ENCODE results near the gene SLC29A1. TPM values are rescaled to one million over a fixed set of nuclear protein-coding genes. Genes with fewer than 3 reads are reported as not detected.

SLC29A1 gene
- total and polyA plus RNA-seq, 4 donors, result 19.1 to 42.7 (median 26.4) TPM

DNA sequence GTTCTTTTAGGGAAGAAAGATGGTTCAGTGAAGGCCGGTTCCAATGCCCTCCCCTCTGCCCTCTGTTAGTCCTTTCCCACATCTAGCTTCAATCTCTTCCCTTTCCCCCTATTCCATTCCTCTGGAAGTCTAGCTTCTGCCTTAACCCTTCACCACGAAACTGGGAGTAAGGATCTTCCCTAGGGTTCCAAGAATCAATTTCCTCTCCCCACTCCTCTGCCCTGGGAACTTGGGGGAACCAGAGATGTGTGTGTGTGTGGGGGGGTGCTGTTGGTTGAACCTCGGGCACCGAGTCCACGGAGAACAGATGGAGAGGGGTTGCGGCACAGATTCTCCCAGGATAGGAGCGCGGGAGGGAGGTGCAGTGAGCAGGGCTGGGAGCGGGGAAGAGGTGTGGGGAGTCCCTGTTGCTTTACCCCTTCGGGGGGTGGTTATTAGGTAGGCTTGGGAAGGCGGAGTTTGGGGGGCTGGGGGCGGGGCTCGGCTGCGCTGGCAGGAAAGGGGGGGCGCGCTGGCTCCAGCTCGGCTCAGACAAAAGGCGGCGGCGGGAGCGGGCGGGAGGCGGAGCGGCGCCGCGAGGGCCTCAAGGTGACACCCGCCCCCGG, 46.6 kb downstream of the SLC29A1 start, which contains the start of gene TMEM151B:
Gene TMEM151B (plus strand): TSS at position 530 of the 605 bp plus-strand sequence. CDS start 293 bp downstream, outside the sequence.
- Histone ChIP-seq H3K27ac (ENCODE audit: low read depth in 1 of 2, low read length in 1 of 2) (no peak within 1 kb of the TSS), H3K36me3 (ENCODE audit: control insufficient read depth in 4 of 4, insufficient read depth in 4 of 4, low read length in 4 of 4) (no peaks in the 10 kb centered on the region), H3K4me1 (ENCODE audit: control insufficient read depth in 5 of 5, insufficient read depth in 5 of 5, low read length in 5 of 5) (no peaks in the 10 kb centered on the region), H3K9me3 (ENCODE audit: control insufficient read depth in 4 of 4, insufficient read depth in 3 of 4, low read length in 3 of 4) (peaks cover 0 to 4% (median 0%) of the 10 kb centered on the region in 4 donors), H3K4me3 (no peak within 1 kb of the TSS), H3K27me3 (ENCODE audit: control insufficient read depth in 3 of 3, insufficient read depth in 3 of 3, low read length in 2 of 3) (peaks cover 0 to 45% (median 28%) of the 10 kb centered on the region in 3 donors), H3K9ac (ENCODE audit: insufficient read depth in 1 of 2, low read length in 2 of 2) (no peak within 1 kb of the TSS)
- WGBS, 2 donors, result 17 to 23% methylated on average over 16 to 29 of the region's 29 CpGs
- TF ChIP-seq CTCF (IDR thresholded peaks at IDR 0.05; ENCODE audit: control extremely low read depth, extremely low read depth), result no peak
- DNase-seq (no peak), ATAC-seq (ENCODE audit: insufficient read depth, low FRiP score) (no peak)

GRCh38 chr6:44270526-44271405, 47.4 kb downstream of the SLC29A1 start:
- Histone ChIP-seq H3K4me3 (no peak overlapping the region), H3K4me1 (ENCODE audit: control insufficient read depth in 5 of 5, insufficient read depth in 5 of 5, low read length in 5 of 5) (peaks cover 0 to 3% (median 0%) of the 10 kb centered on the region in 5 donors), H3K9me3 (ENCODE audit: control insufficient read depth in 4 of 4, insufficient read depth in 3 of 4, low read length in 3 of 4) (peaks cover 0 to 4% (median 0%) of the 10 kb centered on the region in 4 donors), H3K9ac (ENCODE audit: insufficient read depth in 1 of 2, low read length in 2 of 2) (no peak overlapping the region), H3K27ac (ENCODE audit: low read depth in 1 of 2, low read length in 1 of 2) (no peak overlapping the region), H3K36me3 (ENCODE audit: control insufficient read depth in 4 of 4, insufficient read depth in 4 of 4, low read length in 4 of 4) (no peaks in the 10 kb centered on the region), H3K27me3 (ENCODE audit: control insufficient read depth in 3 of 3, insufficient read depth in 3 of 3, low read length in 2 of 3) (peaks cover 0 to 45% (median 28%) of the 10 kb centered on the region in 3 donors)
- WGBS, 2 donors, result 2% methylated on average over 38 to 88 of the region's 90 CpGs
- no peak for TF ChIP-seq CTCF (IDR thresholded peaks at IDR 0.05; ENCODE audit: control extremely low read depth, extremely low read depth)
- DNase-seq (peak in 1 of 3 donors; percentile 21), ATAC-seq (ENCODE audit: insufficient read depth, low FRiP score) (no peak)

- Histone ChIP-seq H3K36me3 (ENCODE audit: control insufficient read depth in 4 of 4, insufficient read depth in 4 of 4, low read length in 4 of 4) (no peaks in the 10 kb centered on the region), H3K27ac (ENCODE audit: low read depth in 1 of 2, low read length in 1 of 2) (no peak overlapping the region), H3K9ac (ENCODE audit: insufficient read depth in 1 of 2, low read length in 2 of 2) (no peak overlapping the region), H3K27me3 (ENCODE audit: control insufficient read depth in 3 of 3, insufficient read depth in 3 of 3, low read length in 2 of 3) (peaks cover 0 to 46% (median 28%) of the 10 kb centered on the region in 3 donors), H3K4me3 (no peak overlapping the region), H3K9me3 (ENCODE audit: control insufficient read depth in 4 of 4, insufficient read depth in 3 of 4, low read length in 3 of 4) (peaks cover 0 to 4% (median 0%) of the 10 kb centered on the region in 4 donors), H3K4me1 (ENCODE audit: control insufficient read depth in 5 of 5, insufficient read depth in 5 of 5, low read length in 5 of 5) (peaks cover 0 to 9% (median 0%) of the 10 kb centered on the region in 5 donors)
- DNase-seq (no peak), ATAC-seq (ENCODE audit: insufficient read depth, low FRiP score) (no peak)
- no peak for TF ChIP-seq CTCF (IDR thresholded peaks at IDR 0.05; ENCODE audit: control extremely low read depth, extremely low read depth)
- WGBS, 2 donors, result 85 to 94% methylated on average over 6 of the region's 6 CpGs
These were observed 48.0 kb downstream of the SLC29A1 start for GRCh38 chr6:44271406-44271723.

Measured in lung (tissue), 12 donors.